SK-N-SH (cell line): ENCODE results near the gene GPR39. TPM values are rescaled to one million over a fixed set of nuclear protein-coding genes. Genes with fewer than 3 reads are reported as not detected.

Experiments used
- CTCF ChIA-PET: fragments of 300-600, 350-600 bp; formaldehyde crosslinking; extraction: SDS; loops from one replicate; lab custom pipeline; 2021; lab: Yijun Ruan, JAX
- POLR2A ChIA-PET: fragments of 350-600 bp; sonication (Branson Sonifier 250); formaldehyde crosslinking; extraction: SDS; loops from one replicate; lab custom pipeline; 2020; ENCODE audit warnings: antibody characterized with exemption, inconsistent platforms; lab: Yijun Ruan, JAX
- DNase-seq: peaks from one replicate; pipeline ENCODE4 v3.0.0; 2012
- H2AFZ ChIP-seq: fragments of 200-600 bp; sonication (generic); 2 replicates; pipeline ENCODE4 v1.8.1; 2016; ENCODE audit warnings: antibody characterized with exemption, mild to moderate bottlenecking, low read depth
- H3F3A ChIP-seq: fragments of 200-600 bp; sonication (generic); replicated peaks from 2 replicates; pipeline ENCODE3; 2016; ENCODE audit warnings: antibody characterized with exemption, mild to moderate bottlenecking; ENCODE audit not compliant: insufficient read depth
- H3K27ac ChIP-seq, 2 experiments: fragments of 200-500 bp in 1 of 2; fragments of 200-600 bp in 1 of 2; sonication (Bioruptor generic) in 1 of 2; sonication (generic), shearing (Covaris generic) in 1 of 2; 2 replicates each; pipeline versions ENCODE4 v1.5.1 to v1.6.1; 2014 to 2016; ENCODE audit warnings: low read depth in 2 of 2, inconsistent platforms in 1 of 2, low read length in 1 of 2, mild to moderate bottlenecking in 1 of 2, mixed read lengths in 1 of 2
- H3K27me3 ChIP-seq: fragments of 200-600 bp; sonication (generic), shearing (Covaris generic); 2 replicates; pipeline ENCODE4 v1.6.1; 2016; ENCODE audit warnings: mixed run types; ENCODE audit not compliant: insufficient read depth
- H3K36me3 ChIP-seq, 2 experiments: fragments of 200-500 bp in 1 of 2; fragments of 200-600 bp in 1 of 2; sonication (Bioruptor generic) in 1 of 2; sonication (generic) in 1 of 2; replicated peaks in 1 of 2; 2 replicates each; pipeline versions ENCODE3 to v1.5.1; 2014 to 2016; ENCODE audit warnings: low read length in 1 of 2, mild to moderate bottlenecking in 1 of 2; ENCODE audit not compliant: insufficient read depth in 2 of 2, control insufficient read depth in 1 of 2
- H3K4me1 ChIP-seq, 2 experiments: fragments of 200-500 bp in 1 of 2; fragments of 200-600 bp in 1 of 2; sonication (Bioruptor generic) in 1 of 2; sonication (generic), shearing (Covaris generic) in 1 of 2; 2 replicates each; pipeline versions ENCODE4 v1.5.1 to v1.6.1; 2014 to 2016; ENCODE audit warnings: low read depth in 1 of 2, low read length in 1 of 2, mixed run types in 1 of 2; ENCODE audit not compliant: insufficient read depth in 2 of 2, control insufficient read depth in 1 of 2
- H3K4me2 ChIP-seq: fragments of 200-600 bp; sonication (generic), shearing (Covaris generic); 2 replicates; pipeline ENCODE4 v1.6.1; 2017; ENCODE audit warnings: mixed run types
- H3K4me3 ChIP-seq, 2 experiments: fragments of 200-500 bp in 1 of 2; fragments of 200-600 bp in 1 of 2; sonication (Bioruptor generic) in 1 of 2; sonication (generic), shearing (Covaris generic) in 1 of 2; 2 replicates each; pipeline versions ENCODE4 v1.5.1 to v1.8.1; 2014 to 2016; ENCODE audit warnings: low read depth in 2 of 2, inconsistent platforms in 1 of 2, low read length in 1 of 2, mild to moderate bottlenecking in 1 of 2, mixed read lengths in 1 of 2, moderate library complexity in 1 of 2
- H3K79me2 ChIP-seq: fragments of 200-600 bp; sonication (generic); 2 replicates; pipeline ENCODE4 v1.8.1; 2017; ENCODE audit warnings: mild to moderate bottlenecking; ENCODE audit not compliant: insufficient read depth
- H3K9ac ChIP-seq: fragments of 200-600 bp; sonication (generic); 2 replicates; pipeline ENCODE4 v1.6.1; 2017; ENCODE audit warnings: mixed run types
- H3K9me2 ChIP-seq: fragments of 200-600 bp; sonication (generic); 2 replicates; pipeline ENCODE4 v1.6.1; 2017; ENCODE audit warnings: mixed run types
- H3K9me3 ChIP-seq: fragments of 200-600 bp; sonication (generic); 2 replicates; pipeline ENCODE4 v1.6.1; 2017; ENCODE audit warnings: mixed run types, mild to moderate bottlenecking, moderate library complexity
- H4K20me1 ChIP-seq: fragments of 200-600 bp; sonication (generic); 2 replicates; pipeline ENCODE4 v1.6.1; 2017; ENCODE audit warnings: mild to moderate bottlenecking, mixed run types; ENCODE audit not compliant: insufficient read depth
- CTCF ChIP-seq: fragments of 200-600 bp; sonication (generic); IDR thresholded peaks from 2 replicates; pipeline ENCODE4 v1.6.1; 2017; ENCODE audit warnings: antibody characterized with exemption, mild to moderate bottlenecking, moderate library complexity
- EZH2phosphoT487 ChIP-seq: fragments of 200-600 bp; sonication (generic); IDR thresholded peaks from 2 replicates; pipeline ENCODE4 v1.6.1; 2017; ENCODE audit warnings: low read depth, mixed run types, mild to moderate bottlenecking, antibody characterized with exemption, moderate library complexity, borderline replicate concordance
- FOSL2 ChIP-seq: IDR thresholded peaks from 2 replicates; pipeline ENCODE4 v1.4.0; 2012; ENCODE audit warnings: low read depth, mild to moderate bottlenecking, moderate library complexity, borderline replicate concordance
- FOXJ3 ChIP-seq: sonication (generic); formaldehyde crosslinking; IDR thresholded peaks from 2 replicates; pipeline ENCODE4 v1.5.1; 2020; ENCODE audit warnings: mild to moderate bottlenecking, missing genetic modification reagents
- JUND ChIP-seq: IDR thresholded peaks from 2 replicates; pipeline ENCODE4 v1.4.0; 2012
- NFIC ChIP-seq: IDR thresholded peaks from 2 replicates; pipeline ENCODE4 v1.4.0; 2012; ENCODE audit warnings: borderline replicate concordance
- NRF1 ChIP-seq: IDR thresholded peaks from 2 replicates; pipeline ENCODE4 v1.6.1; 2012; ENCODE audit warnings: low read depth, mild to moderate bottlenecking, low read length
- POLR2AphosphoS5 ChIP-seq: IDR thresholded peaks from 2 replicates; pipeline ENCODE4 v1.6.1; 2012; ENCODE audit warnings: low read depth, low read length
- RCOR1 ChIP-seq: fragments of 150-350 bp; IDR thresholded peaks from 2 replicates; pipeline ENCODE4 v1.6.1; 2017; ENCODE audit warnings: antibody characterized with exemption, low read length
- REST ChIP-seq: IDR thresholded peaks from 2 replicates; pipeline ENCODE4 v1.6.1; 2012; ENCODE audit warnings: mild to moderate bottlenecking, low read depth, low read length, moderate library complexity
- RXRA ChIP-seq: IDR thresholded peaks from 2 replicates; pipeline ENCODE4 v1.4.0; 2012; ENCODE audit warnings: low read depth, mild to moderate bottlenecking, borderline replicate concordance
- TAF1 ChIP-seq: IDR thresholded peaks from 2 replicates; pipeline ENCODE4 v1.6.1; 2012; ENCODE audit warnings: low read depth, mild to moderate bottlenecking, low read length, moderate library complexity, borderline replicate concordance
- USF2 ChIP-seq: fragments of 150-350 bp; IDR thresholded peaks from 2 replicates; pipeline ENCODE4 v1.6.1; 2017; ENCODE audit warnings: antibody characterized with exemption, low read length, low read depth, borderline replicate concordance
- ZBTB33 ChIP-seq: IDR thresholded peaks from 2 replicates; pipeline ENCODE4 v1.4.0; 2012; ENCODE audit warnings: low read depth, borderline replicate concordance
- WGBS: methylation state at CpG from one replicate; pipeline ENCODE4 v1.1.6; 2017; ENCODE audit warnings: low lambda C conversion rate; 5-methylcytosine and 5-hydroxymethylcytosine counted together
- polyA plus RNA-seq, 3 experiments: library from polyadenylated mRNA; depleted of rRNA; stranded (reverse); fragments of >200 nt; gene quantifications; 2 replicates each; pipeline ENCODE4 v1.2.3, GENCODE V29; 2012
- TF ChIP-seq, protein P1 (sequence below): fragments of 150-350 bp; IDR thresholded peaks from 2 replicates; pipeline ENCODE4 v1.6.1; 2016; ENCODE audit warnings: mild to moderate bottlenecking, low read depth, low read length
- TF ChIP-seq, protein P2 (sequence below): IDR thresholded peaks from 2 replicates; pipeline ENCODE4; 2012

The GPR39 gene
- polyA plus RNA-seq, 1 of the 3 experiments (the other 2 are of a cell fraction), result 2.3 TPM

DNA sequence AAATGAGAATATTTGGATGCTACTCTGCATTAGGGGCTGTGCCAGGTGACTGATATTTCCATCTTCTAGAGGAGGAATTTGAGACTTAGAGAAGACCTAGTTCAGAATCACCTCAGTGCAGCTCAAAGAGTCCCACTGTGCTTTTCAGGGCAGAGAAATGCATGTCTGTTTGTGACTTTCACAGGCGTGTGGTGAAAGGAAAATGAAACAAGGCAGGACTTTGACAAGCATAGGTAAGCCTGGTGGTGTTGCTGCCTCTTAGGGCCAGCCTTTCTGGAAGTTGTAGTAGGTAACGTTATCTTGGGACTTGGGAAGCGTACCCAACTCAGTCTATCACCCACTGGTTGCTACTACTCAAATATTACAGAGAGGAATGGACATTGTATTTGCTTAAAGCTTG lies 2.6 kb downstream of the GPR39 start:
- Histone ChIP-seq H4K20me1 (no peaks in the 10 kb centered on the region), H3K79me2 (no peaks in the 10 kb centered on the region), H3K27me3 (no peaks in the 10 kb centered on the region), H3K4me1 (peaks cover 7 to 13% of the 10 kb centered on the region in 2 experiments; a peak in 3 of 4 replicates), H2AFZ (no peak overlapping the region), H3K9me2 (no peaks in the 10 kb centered on the region), H3F3A (peaks cover 11% of the 10 kb centered on the region), H3K4me3 (no peak overlapping the region), H3K36me3 (no peaks in the 10 kb centered on the region), H3K27ac (no peak overlapping the region), H3K4me2 (no peak overlapping the region), H3K9ac (no peak overlapping the region), H3K9me3 (no peaks in the 10 kb centered on the region)
- CTCF ChIA-PET, result no interaction called here
- DNase-seq, result no peak
- POLR2A ChIA-PET, result no interaction called here
- TF ChIP-seq EZH2phosphoT487, result no peak
- 90% methylated on average over 3 of the region's 3 CpGs for WGBS

GRCh38 chr2:132419941-132420340 lies 3.3 kb downstream of the GPR39 start:
- Histone ChIP-seq H3K27ac (no peak overlapping the region), H3K9me3 (no peaks in the 10 kb centered on the region), H3K27me3 (no peaks in the 10 kb centered on the region), H3K4me1 (peaks cover 7 to 13% of the 10 kb centered on the region in 2 experiments; a peak in 3 of 4 replicates), H3K9me2 (no peaks in the 10 kb centered on the region), H3K9ac (no peak overlapping the region), H3K4me3 (no peak overlapping the region), H3K79me2 (no peaks in the 10 kb centered on the region), H3K36me3 (no peaks in the 10 kb centered on the region), H2AFZ (no peak overlapping the region), H3F3A (peaks cover 11% of the 10 kb centered on the region), H3K4me2 (no peak overlapping the region), H4K20me1 (no peaks in the 10 kb centered on the region)
- DNase-seq, result no peak
- ChIA-PET POLR2A (no interaction called here), CTCF (interaction anchor here (0.5 to 0.6 kb wide), 2 partner anchors 11 to 39 kb away, joined by 3 read pairs; no protein-coding TSS in a partner anchor)
- WGBS, result 96% methylated on average over 6 of the region's 6 CpGs
- TF ChIP-seq RXRA (no peak), NRF1 (no peak), POLR2AphosphoS5 (no peak), EZH2phosphoT487 (no peak), ZBTB33 (no peak), FOXJ3 (no peak), USF2 (no peak), REST (no peak), TAF1 (no peak), FOSL2 (no peak), CTCF (no peak), NFIC (no peak), RCOR1 (no peak), JUND (no peak)
- TF ChIP-seq, protein P1, sequence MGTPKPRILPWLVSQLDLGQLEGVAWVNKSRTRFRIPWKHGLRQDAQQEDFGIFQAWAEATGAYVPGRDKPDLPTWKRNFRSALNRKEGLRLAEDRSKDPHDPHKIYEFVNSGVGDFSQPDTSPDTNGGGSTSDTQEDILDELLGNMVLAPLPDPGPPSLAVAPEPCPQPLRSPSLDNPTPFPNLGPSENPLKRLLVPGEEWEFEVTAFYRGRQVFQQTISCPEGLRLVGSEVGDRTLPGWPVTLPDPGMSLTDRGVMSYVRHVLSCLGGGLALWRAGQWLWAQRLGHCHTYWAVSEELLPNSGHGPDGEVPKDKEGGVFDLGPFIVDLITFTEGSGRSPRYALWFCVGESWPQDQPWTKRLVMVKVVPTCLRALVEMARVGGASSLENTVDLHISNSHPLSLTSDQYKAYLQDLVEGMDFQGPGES, result no peak
- TF ChIP-seq, protein P2, sequence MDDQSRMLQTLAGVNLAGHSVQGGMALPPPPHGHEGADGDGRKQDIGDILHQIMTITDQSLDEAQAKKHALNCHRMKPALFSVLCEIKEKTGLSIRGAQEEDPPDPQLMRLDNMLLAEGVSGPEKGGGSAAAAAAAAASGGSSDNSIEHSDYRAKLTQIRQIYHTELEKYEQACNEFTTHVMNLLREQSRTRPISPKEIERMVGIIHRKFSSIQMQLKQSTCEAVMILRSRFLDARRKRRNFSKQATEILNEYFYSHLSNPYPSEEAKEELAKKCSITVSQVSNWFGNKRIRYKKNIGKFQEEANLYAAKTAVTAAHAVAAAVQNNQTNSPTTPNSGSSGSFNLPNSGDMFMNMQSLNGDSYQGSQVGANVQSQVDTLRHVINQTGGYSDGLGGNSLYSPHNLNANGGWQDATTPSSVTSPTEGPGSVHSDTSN, result no peak
